ENCODE data around the gene HPDL.

HPDL gene

GRCh38 chr1:45303520-45304310, 23.0 kb upstream of the HPDL start:
- Histone ChIP-seq H3K27ac (peak overlapping the region; percentile 67), H3K36me3 (replicated peaks) (no peaks in the 10 kb centered on the region), H3K4me3 (ENCODE audit: low read depth, low read length) (peak overlapping the region; percentile 72), H3K27me3 (replicated peaks) (no peaks in the 10 kb centered on the region)
- in situ Hi-C loops (cut with HindIII; ENCODE audit: low pct_ligation_motif_present, low sequenced_read_pairs) = loop anchor here (25.0 kb wide), 1 partner anchor 291 kb away; the partner anchor contains the start of genes HECTD3 and UROD
- peak; percentile 98 for DNase-seq
- TF ChIP-seq CTCF (IDR thresholded peaks at IDR 0.05; ENCODE audit: low read depth, low read length, missing control alignments) = peak; percentile 78

- no peaks in the 10 kb centered on the region for H3K36me3 ChIP-seq (replicated peaks)
- DNase-seq = no peak
- peak overlapping the region; percentile 63 for H3K27ac ChIP-seq
- in situ Hi-C loops (cut with HindIII; ENCODE audit: low pct_ligation_motif_present, low sequenced_read_pairs) = loop anchor here (25.0 kb wide), 1 partner anchor 292 kb away; the partner anchor contains the start of genes HECTD3 and UROD
- TF ChIP-seq CTCF (IDR thresholded peaks at IDR 0.05; ENCODE audit: low read depth, low read length, missing control alignments) = no peak
- no peaks in the 10 kb centered on the region for H3K27me3 ChIP-seq (replicated peaks)
- peak overlapping the region; percentile 72 for H3K4me3 ChIP-seq (ENCODE audit: low read depth, low read length)
Measured at GRCh38 chr1:45304311-45305081, 22.2 kb upstream of the HPDL start.

GRCh38 chr1:45305231-45305630, 21.5 kb upstream of the HPDL start:
- Histone ChIP-seq H3K36me3 (replicated peaks) (no peaks in the 10 kb centered on the region), H3K27me3 (replicated peaks) (no peaks in the 10 kb centered on the region), H3K27ac (no peak overlapping the region), H3K4me3 (ENCODE audit: low read depth, low read length) (no peak overlapping the region)
- no peak for TF ChIP-seq CTCF (IDR thresholded peaks at IDR 0.05; ENCODE audit: low read depth, low read length, missing control alignments)
- DNase-seq = no peak
- in situ Hi-C loops (cut with HindIII; ENCODE audit: low pct_ligation_motif_present, low sequenced_read_pairs) = loop anchor here (25.0 kb wide), 1 partner anchor 293 kb away; the partner anchor contains the start of genes HECTD3 and UROD

- no peaks in the 10 kb centered on the region for H3K27me3 ChIP-seq (replicated peaks)
- no peaks in the 10 kb centered on the region for H3K36me3 ChIP-seq (replicated peaks)
- peak; percentile 43 for DNase-seq
- in situ Hi-C loops (cut with HindIII; ENCODE audit: low pct_ligation_motif_present, low sequenced_read_pairs) = loop anchor here (25.0 kb wide), 1 partner anchor 294 kb away; the partner anchor contains the start of genes HECTD3 and UROD
- peak overlapping the region; percentile 35 for H3K27ac ChIP-seq
- TF ChIP-seq CTCF (IDR thresholded peaks at IDR 0.05; ENCODE audit: low read depth, low read length, missing control alignments) = no peak
- H3K4me3 ChIP-seq (ENCODE audit: low read depth, low read length) = no peak overlapping the region
Measured at GRCh38 chr1:45306319-45306718, 20.4 kb upstream of the HPDL start.

GRCh38 chr1:45306905-45307304, 19.8 kb upstream of the HPDL start:
- no peak for TF ChIP-seq CTCF (IDR thresholded peaks at IDR 0.05; ENCODE audit: low read depth, low read length, missing control alignments)
- in situ Hi-C loops (cut with HindIII; ENCODE audit: low pct_ligation_motif_present, low sequenced_read_pairs) = loop anchor here (25.0 kb wide), 1 partner anchor 295 kb away; the partner anchor contains the start of genes HECTD3 and UROD
- peak overlapping the region; percentile 35 for H3K27ac ChIP-seq
- DNase-seq = no peak
- no peaks in the 10 kb centered on the region for H3K36me3 ChIP-seq (replicated peaks)
- H3K4me3 ChIP-seq (ENCODE audit: low read depth, low read length) = no peak overlapping the region
- H3K27me3 ChIP-seq (replicated peaks) = no peaks in the 10 kb centered on the region

Data from brain microvascular endothelial cell (primary cell).